ENCODE measurements around the gene C11orf24. TPM values are rescaled to one million over a fixed set of nuclear protein-coding genes. Genes with fewer than 3 reads are reported as not detected.

Gene C11orf24
- total and polyA plus RNA-seq, 2 donors (not counting 1 experiment from before 2014, with no cell fraction given) = 88.6 to 94.2 TPM

- peaks cover 7% of the 10 kb centered on the region for H3K79me2 ChIP-seq (ENCODE audit: control insufficient read depth, insufficient read depth, low read length)
- no peak for DNase-seq
- Mint-ChIP-seq H3K4me1 (peaks cover 21% of the 10 kb centered on the region), H3K27ac (no peak overlapping the region), H3K9me3 (ENCODE audit: insufficient read depth) (no peaks in the 10 kb centered on the region), H3K4me3 (no peak overlapping the region), H3K27me3 (no peaks in the 10 kb centered on the region)
- H3K9me3 ChIP-seq (ENCODE audit: control extremely low read depth in 1 of 3, control insufficient read depth in 2 of 3, insufficient read depth in 1 of 3, low read length in 2 of 3) = peaks cover 0 to 6% (median 0%) of the 10 kb centered on the region in 3 donors
- no peak overlapping the region for H3K4me2 ChIP-seq (replicated peaks; ENCODE audit: low read depth, low read length, poor library complexity, severe bottlenecking)
- H3K4me1 ChIP-seq (ENCODE audit: control insufficient read depth in 2 of 2, insufficient read depth in 2 of 2, low read length in 2 of 2) = peaks cover 11 to 21% of the 10 kb centered on the region in 2 donors
- ATAC-seq (ENCODE audit: low read depth) = no peak
- no peak overlapping the region for H2AFZ ChIP-seq (ENCODE audit: insufficient read depth, low read depth, low read length, poor library complexity, severe bottlenecking)
- POLR2A ChIA-PET = interaction anchor here (2.3 kb wide), 1 partner anchor 15 kb away, joined by 14 read pairs; the partner anchor contains the start of gene C11orf24
- TF ChIP-seq CTCF (IDR thresholded peaks at IDR 0.05) = no peak
- no peak for TF ChIP-seq EZH2 (IDR thresholded peaks at IDR 0.05; ENCODE audit: borderline replicate concordance, insufficient read depth, low read depth, low read length, poor library complexity, severe bottlenecking)
- H3K4me3 ChIP-seq (ENCODE audit: control extremely low read depth in 1 of 5, extremely low read depth in 1 of 5, insufficient read depth in 1 of 5, low read depth in 2 of 5, low read length in 4 of 5) = no peak overlapping the region
- H4K20me1 ChIP-seq (ENCODE audit: control insufficient read depth, insufficient read depth, low read length, poor library complexity, severe bottlenecking) = no peaks in the 10 kb centered on the region
- H3K9ac ChIP-seq (ENCODE audit: low read length) = no peak overlapping the region
- H3K36me3 ChIP-seq (replicated peaks in 1 of 2; ENCODE audit: control extremely low read depth in 1 of 2, control insufficient read depth in 1 of 2, extremely low read depth in 1 of 2, insufficient read depth in 2 of 2, low read length in 1 of 2) = peaks cover 1 to 7% of the 10 kb centered on the region in 2 experiments
- no peak overlapping the region for H3K27ac ChIP-seq (ENCODE audit: low read length in 2 of 2)
- no peaks in the 10 kb centered on the region for H3K27me3 ChIP-seq (replicated peaks in 1 of 4; ENCODE audit: control extremely low read depth in 1 of 4, control insufficient read depth in 3 of 4, insufficient read depth in 4 of 4, low read length in 3 of 4)
- WGBS (ENCODE audit: insufficient coverage) = 95% methylated on average over 8 of the region's 9 CpGs
- intact Hi-C loops (cut with micrococcal nuclease) = loop anchor here (2.0 kb wide), 1 partner anchor 44 kb away; the partner anchor contains the start of gene KMT5B
- CTCF ChIA-PET = interaction anchor here (1.2 to 10.0 kb wide), 8 partner anchors 10 to 207 kb away, joined by 3 to 427 read pairs (median 30); partner anchors contain the start of gene C11orf24
Measured at GRCh38 chr11:68256331-68256741, 15.4 kb downstream of the C11orf24 start.

GRCh38 chr11:68255526-68255925 lies 16.2 kb downstream of the C11orf24 start:
- H3K4me1 Mint-ChIP-seq = peaks cover 21% of the 10 kb centered on the region
- H3K79me2 ChIP-seq (ENCODE audit: control insufficient read depth, insufficient read depth, low read length) = peaks cover 7% of the 10 kb centered on the region
- no peak overlapping the region for H3K27ac Mint-ChIP-seq
- TF ChIP-seq CTCF (IDR thresholded peaks at IDR 0.05) = no peak
- TF ChIP-seq EZH2 (IDR thresholded peaks at IDR 0.05; ENCODE audit: borderline replicate concordance, insufficient read depth, low read depth, low read length, poor library complexity, severe bottlenecking) = no peak
- no peak for DNase-seq
- no peak overlapping the region for H3K4me3 ChIP-seq (ENCODE audit: control extremely low read depth in 1 of 5, extremely low read depth in 1 of 5, insufficient read depth in 1 of 5, low read depth in 2 of 5, low read length in 4 of 5)
- peaks cover 1% of the 10 kb centered on the region in 2 experiments for H3K36me3 ChIP-seq (replicated peaks in 1 of 2; ENCODE audit: control extremely low read depth in 1 of 2, control insufficient read depth in 1 of 2, extremely low read depth in 1 of 2, insufficient read depth in 2 of 2, low read length in 1 of 2)
- H3K9me3 ChIP-seq (ENCODE audit: control extremely low read depth in 1 of 3, control insufficient read depth in 2 of 3, insufficient read depth in 1 of 3, low read length in 2 of 3) = peaks cover 0 to 6% (median 0%) of the 10 kb centered on the region in 3 donors
- no peak overlapping the region for H2AFZ ChIP-seq (ENCODE audit: insufficient read depth, low read depth, low read length, poor library complexity, severe bottlenecking)
- no peak overlapping the region for H3K27ac ChIP-seq (ENCODE audit: low read length in 2 of 2)
- ATAC-seq (ENCODE audit: low read depth) = no peak
- ChIA-PET CTCF (interaction anchor here (0.6 to 10.0 kb wide), 4 partner anchors 11 to 44 kb away, joined by 3 to 427 read pairs (median 96); partner anchors contain the start of gene C11orf24), POLR2A (no interaction called here)
- H3K9me3 Mint-ChIP-seq (ENCODE audit: insufficient read depth) = no peaks in the 10 kb centered on the region
- H3K27me3 Mint-ChIP-seq = no peaks in the 10 kb centered on the region
- no peaks in the 10 kb centered on the region for H3K27me3 ChIP-seq (replicated peaks in 1 of 4; ENCODE audit: control extremely low read depth in 1 of 4, control insufficient read depth in 3 of 4, insufficient read depth in 4 of 4, low read length in 3 of 4)
- H3K4me1 ChIP-seq (ENCODE audit: control insufficient read depth in 2 of 2, insufficient read depth in 2 of 2, low read length in 2 of 2) = peaks cover 11 to 21% of the 10 kb centered on the region in 2 donors
- WGBS (ENCODE audit: insufficient coverage) = 78% methylated on average over 10 of the region's 13 CpGs
- intact Hi-C loops (cut with micrococcal nuclease) = no loop called here
- no peak overlapping the region for H3K4me2 ChIP-seq (replicated peaks; ENCODE audit: low read depth, low read length, poor library complexity, severe bottlenecking)
- H3K4me3 Mint-ChIP-seq = no peak overlapping the region
- no peak overlapping the region for H3K9ac ChIP-seq (ENCODE audit: low read length)
- no peaks in the 10 kb centered on the region for H4K20me1 ChIP-seq (ENCODE audit: control insufficient read depth, insufficient read depth, low read length, poor library complexity, severe bottlenecking)
